ENCODE results near the gene FDX1.

DNA sequence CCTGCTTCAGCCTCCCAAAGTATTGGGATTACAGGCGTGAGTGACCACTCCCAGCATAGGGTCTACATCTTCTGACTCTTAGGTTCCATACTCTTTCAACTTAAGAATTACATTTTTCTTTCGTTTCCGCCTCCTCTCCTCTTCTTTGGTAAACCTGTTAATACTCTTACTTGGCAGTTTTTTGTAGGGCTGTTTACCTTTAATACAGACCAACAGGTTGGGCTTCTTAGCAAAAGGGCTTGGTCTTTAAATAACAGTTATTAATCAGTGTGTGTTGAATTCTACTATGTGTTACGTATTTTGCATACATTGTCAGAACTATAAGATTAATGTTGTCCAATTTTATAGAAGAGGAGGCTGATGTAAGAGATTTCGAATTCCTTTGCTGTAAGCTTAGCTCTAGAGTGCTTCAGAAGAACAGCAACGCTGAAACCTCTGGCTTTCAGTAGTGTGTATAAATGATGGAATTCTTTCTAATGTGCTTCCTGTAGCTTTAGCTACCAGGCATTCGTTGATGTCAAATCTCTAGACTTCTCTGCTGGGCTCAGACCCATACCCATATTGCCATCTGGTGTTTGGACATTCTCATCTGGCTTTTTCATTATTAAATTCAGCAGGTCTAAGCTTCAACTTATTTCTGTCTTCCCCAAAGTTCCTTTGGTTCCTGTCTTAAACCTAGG lies 3.1 kb downstream of the FDX1 start:
- TF ChIP-seq POLR2AphosphoS5 (IDR thresholded peaks at IDR 0.05; ENCODE audit: insufficient read depth in 1 of 2, low read depth in 1 of 2): no peak
- no peak for TF ChIP-seq POLR2A (IDR thresholded peaks at IDR 0.05)
